ENCODE measurements around the gene CDK5RAP2.

DNA sequence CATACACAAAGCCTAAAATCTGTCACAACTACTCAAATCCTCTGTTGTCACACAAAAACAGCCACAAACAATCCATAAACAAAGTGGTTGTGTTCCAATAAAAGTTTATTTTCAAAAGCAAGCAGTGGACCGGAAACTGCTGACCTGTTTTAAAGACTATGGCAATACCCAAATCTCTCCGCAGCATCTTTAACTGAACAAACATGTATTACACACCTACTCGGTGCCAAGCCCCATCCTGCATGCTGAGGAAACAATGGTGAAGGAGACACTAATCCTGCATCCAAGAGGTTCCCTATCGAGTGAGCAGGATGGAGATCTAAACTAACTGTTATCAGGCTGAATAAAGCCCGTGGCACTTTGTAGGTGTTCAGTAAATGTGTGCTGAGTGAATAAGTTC, 11.2 kb downstream of the CDK5RAP2 start:
- TF ChIP-seq, protein P1, sequence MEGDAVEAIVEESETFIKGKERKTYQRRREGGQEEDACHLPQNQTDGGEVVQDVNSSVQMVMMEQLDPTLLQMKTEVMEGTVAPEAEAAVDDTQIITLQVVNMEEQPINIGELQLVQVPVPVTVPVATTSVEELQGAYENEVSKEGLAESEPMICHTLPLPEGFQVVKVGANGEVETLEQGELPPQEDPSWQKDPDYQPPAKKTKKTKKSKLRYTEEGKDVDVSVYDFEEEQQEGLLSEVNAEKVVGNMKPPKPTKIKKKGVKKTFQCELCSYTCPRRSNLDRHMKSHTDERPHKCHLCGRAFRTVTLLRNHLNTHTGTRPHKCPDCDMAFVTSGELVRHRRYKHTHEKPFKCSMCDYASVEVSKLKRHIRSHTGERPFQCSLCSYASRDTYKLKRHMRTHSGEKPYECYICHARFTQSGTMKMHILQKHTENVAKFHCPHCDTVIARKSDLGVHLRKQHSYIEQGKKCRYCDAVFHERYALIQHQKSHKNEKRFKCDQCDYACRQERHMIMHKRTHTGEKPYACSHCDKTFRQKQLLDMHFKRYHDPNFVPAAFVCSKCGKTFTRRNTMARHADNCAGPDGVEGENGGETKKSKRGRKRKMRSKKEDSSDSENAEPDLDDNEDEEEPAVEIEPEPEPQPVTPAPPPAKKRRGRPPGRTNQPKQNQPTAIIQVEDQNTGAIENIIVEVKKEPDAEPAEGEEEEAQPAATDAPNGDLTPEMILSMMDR (IDR thresholded peaks at IDR 0.05): no peak
- no peak for TF ChIP-seq POLR2AphosphoS5 (IDR thresholded peaks at IDR 0.05)
